HG02870 (cell line): ENCODE results near the gene NPR3.

Source experiments
- ATAC-seq: cut with Tn5 transposase; IDR thresholded peaks from one replicate; pipeline ENCODE4 v1.9.1; 2021; ENCODE audit warnings: mild to moderate bottlenecking, moderate library complexity; ENCODE audit not compliant: unreplicated experiment

The NPR3 gene

GRCh38 chr5:32710550-32711361 is at the start of gene NPR3:
NPR3 (plus strand) TSS chr5:32711321; CDS start chr5:32711777, 456 bp downstream.
- ATAC-seq: no peak

GRCh38 chr5:32664523-32664922 is 46.6 kb upstream of the NPR3 start:
- ATAC-seq: no peak

DNA sequence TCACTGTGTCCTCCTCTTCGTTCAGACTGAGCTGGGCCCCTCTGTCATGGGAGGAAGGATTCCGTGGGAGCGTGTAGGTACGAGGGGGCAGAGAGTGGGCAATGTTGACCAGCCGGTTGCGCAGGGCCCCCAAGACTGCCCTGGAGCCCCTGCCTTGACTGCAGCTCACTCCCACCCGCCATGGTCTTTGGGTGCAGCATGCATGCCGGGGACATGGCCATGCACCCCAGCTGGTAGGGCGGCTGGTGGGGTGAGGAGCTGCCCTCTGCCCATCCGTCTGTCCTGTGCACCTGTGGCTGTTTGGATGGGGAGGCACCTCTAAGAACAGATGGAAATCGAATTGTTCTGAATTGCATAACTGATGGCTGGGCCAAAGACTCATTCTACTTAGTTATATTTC is 42.6 kb upstream of the NPR3 start:
- ATAC-seq: no peak

DNA sequence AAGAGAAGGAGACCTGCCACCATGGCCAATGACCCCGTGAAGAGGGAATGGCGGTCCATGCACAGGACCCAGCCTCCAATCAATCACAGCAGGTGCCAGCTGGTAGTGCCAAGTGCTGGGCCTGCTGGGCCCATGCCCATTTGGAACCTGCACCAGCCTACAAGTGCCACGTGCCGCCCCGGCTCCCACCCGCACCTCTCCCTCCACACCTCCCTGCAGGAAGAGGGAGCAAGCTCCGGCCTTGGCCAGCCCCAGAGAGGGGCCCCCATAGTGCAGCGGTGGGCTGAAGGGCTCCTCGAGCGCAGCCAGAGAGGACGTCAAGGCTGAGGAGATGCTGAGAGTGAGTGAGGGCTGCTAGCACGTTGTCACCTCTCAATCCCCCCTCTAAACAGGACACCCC is 37.8 kb upstream of the NPR3 start:
- ATAC-seq: no peak

DNA sequence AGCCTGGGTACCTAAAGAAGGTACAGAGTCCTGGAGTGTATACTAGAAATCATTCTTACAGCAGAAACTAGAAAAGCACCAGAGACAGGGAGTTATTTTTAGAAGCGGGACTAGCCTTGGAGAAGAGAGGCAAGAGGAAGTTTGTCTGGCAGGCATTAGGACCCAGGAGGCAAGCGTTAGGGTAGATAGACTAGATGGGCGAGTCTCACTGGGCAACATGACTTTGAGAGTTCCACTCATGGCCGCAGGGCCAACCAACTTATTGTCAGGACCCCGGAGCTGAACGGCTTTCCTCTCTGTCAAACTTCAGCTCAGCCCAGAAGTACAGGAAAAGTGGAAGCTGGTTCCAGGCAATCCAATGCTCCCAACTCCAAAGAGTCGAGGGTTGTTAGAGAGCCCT is 34.1 kb upstream of the NPR3 start:
- no peak for ATAC-seq

- no peak for ATAC-seq
These were observed 32.6 kb upstream of the NPR3 start for GRCh38 chr5:32678472-32678871.

- no peak for ATAC-seq
These were observed 31.9 kb upstream of the NPR3 start for GRCh38 chr5:32679218-32679617.

DNA sequence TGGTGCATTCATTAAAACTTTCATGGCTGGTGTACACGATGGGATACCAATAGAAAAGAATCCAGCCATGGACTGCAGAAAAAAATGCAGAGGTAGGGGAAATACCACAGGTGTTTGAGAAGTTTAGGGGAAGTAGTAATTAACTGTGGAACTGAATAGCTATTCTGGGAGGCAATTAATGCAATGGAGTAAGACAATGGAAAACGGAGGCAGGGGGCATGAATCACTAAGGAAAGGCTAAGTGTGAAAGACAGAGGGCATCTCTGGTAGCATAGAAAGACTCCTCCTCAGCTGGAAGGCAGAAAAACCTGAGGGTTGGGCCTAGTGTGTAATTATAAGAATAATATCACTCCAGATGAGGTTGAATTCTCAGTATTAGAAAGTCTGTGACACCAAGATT is 30.9 kb upstream of the NPR3 start:
- no peak for ATAC-seq

- no peak for ATAC-seq
These were observed 28.0 kb upstream of the NPR3 start for GRCh38 chr5:32683125-32683524.

DNA sequence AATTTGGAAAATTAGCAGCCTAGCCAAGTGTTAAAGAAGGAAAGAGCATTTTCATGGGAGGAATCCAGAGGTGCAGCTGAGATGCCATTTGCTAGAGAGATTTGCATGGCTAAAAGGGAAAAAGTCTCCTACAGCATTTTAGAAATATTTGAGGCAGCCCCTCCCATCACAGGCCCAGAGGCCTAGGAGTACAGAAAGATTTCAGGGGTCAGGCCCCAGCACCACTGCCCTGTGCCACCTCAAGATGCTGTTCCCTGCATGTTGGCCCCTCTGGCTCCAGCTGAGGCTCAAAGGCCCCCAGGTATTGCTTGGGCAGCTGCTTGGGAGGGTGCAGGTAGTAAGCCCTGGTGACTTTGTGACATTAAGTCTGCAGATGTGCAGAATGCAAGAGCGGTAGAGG is 26.9 kb upstream of the NPR3 start:
- ATAC-seq: no peak

GRCh38 chr5:32686799-32687498 is 24.2 kb upstream of the NPR3 start:
- ATAC-seq: no peak

DNA sequence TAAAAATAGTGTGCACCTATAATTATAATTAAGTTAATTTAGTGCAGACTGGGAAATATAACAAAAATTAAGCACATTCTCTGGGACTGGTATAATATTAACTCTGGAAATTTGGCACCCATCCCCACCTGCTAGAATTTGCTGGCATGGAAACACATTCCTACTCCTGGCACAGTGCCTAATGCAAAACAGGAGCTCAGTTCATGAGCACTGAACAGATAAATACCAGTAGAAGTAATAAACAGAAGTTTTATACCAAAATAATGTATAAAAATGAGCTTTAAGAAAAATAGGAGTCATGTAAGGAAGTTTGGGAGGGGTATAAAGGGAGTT is 23.7 kb upstream of the NPR3 start:
- no peak for ATAC-seq

GRCh38 chr5:32690153-32690552 is 21.0 kb upstream of the NPR3 start:
- no peak for ATAC-seq

GRCh38 chr5:32690666-32691065 is 20.5 kb upstream of the NPR3 start:
- ATAC-seq: no peak

GRCh38 chr5:32692036-32692746 is 18.9 kb upstream of the NPR3 start:
- ATAC-seq: no peak

- ATAC-seq: no peak
These were observed 7.2 kb upstream of the NPR3 start for GRCh38 chr5:32703957-32704356.

GRCh38 chr5:32707418-32707997 is 3.6 kb upstream of the NPR3 start:
- ATAC-seq: no peak

- ATAC-seq: no peak
These were observed 2.2 kb upstream of the NPR3 start for GRCh38 chr5:32708949-32709348.

DNA sequence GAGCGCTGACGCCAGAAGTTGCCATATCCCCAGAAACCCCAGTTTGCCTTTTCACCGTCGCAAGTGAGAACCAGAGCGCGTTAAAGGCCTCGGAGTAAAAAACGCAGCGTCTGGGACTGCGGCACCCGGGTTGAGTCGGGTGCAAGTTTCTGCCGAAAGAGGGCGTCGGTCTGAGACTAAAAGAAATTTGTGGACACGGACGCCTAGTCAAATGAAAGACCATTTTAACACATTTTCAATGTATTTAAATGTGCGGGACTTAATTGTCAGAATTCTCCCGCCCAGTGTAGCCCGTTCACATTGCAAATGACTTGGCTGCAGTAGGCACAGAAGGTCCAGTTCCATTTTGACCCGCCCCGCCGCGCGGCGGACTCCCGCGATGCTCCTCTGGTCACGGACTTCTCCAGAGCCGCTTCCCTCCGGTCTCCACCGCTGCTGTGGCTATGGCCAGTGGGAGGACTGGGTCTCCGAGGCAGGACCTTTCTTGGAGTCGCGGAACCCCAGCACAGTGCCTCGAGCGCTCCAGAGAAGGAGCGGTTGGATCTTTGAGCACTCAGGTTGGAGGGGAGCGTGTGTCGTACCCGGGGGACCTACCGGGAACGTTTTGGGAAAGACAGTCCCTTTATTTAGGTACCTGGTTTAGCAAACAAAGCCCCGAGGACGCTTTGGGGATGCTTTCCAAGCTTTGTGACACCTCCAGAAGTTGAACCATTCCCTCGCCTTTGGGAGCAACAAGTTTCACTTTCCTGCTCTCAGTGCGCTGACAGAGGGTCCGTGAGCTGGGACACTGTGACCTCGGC is 1.2 kb upstream of the NPR3 start:
- no peak for ATAC-seq

DNA sequence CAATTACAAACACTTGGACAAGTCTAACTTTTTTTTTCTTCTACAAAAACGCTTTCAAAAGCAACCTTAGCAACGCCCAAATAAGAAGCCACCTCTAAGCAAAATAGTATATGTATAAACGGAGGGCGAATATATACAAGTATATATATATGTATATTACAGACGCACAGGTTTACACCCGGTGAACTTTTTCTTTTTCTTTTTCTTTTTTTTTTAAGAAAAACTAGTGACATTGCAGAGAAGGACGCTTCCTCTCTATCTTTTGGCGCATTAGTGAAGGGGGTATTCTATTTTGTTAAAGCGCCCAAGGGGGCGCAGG is 200 bp downstream of the NPR3 start:
- no peak for ATAC-seq
